GM12865 (cell line): ENCODE data around the gene GCLC.

Source experiments
- DNase-seq: peaks from one replicate; pipeline ENCODE4 v3.0.0; 2010; ENCODE audit warnings: low read depth
- H3K4me3 ChIP-seq: 2 replicates; pipeline ENCODE4 v1.5.1; 2011; ENCODE audit warnings: mild to moderate bottlenecking, low read depth, low read length, control low read depth
- TF ChIP-seq, protein P1 (sequence below): IDR thresholded peaks from 2 replicates; pipeline ENCODE4 v1.5.1; 2011; ENCODE audit warnings: low read length, control low read depth, low read depth, inconsistent platforms; ENCODE audit not compliant: insufficient read depth; ENCODE audit errors: missing control alignments

The GCLC gene

DNA sequence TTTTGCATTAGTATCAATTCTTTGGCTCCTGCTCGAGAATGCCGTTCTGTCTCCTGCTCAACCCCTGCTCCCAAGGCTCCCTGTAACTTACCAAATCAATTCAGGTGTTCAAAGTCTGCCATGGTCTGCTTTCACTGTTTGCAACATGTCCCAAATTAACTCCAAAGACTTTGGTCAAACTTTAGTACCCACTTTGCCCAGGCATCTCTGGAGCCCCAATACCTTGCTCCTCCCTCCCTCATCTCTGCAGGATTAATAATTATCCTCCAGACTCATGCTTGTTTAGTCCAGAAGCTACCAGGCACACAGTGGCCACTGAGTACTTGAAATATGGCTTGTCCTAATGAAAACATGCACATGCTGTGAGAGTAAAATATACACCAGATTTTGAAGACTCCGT is 30.2 kb downstream of the GCLC start:
- DNase-seq, result no peak

DNA sequence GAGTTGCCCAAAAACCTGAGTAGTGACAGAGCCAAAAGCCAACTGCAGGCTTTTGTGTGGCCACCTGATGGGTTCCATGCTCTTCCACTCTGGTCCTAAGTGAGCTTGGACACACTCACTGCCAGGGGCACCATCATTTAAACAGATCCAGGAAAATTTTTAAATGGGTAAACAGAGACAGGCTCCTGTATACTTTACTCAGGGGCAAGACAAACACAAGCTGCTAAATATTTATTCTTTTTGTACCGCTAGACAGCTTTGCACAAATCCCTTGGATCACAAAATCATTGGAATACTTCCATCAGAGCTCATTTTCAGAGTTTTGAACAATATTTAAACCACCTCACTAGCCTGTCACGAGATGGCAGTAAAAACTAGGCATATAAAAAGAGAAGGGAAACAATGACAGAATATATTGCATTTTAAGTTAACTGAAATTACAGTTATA is 31.4 kb downstream of the GCLC start:
- no peak for DNase-seq
- no peak overlapping the region for H3K4me3 ChIP-seq
- TF ChIP-seq, protein P1, sequence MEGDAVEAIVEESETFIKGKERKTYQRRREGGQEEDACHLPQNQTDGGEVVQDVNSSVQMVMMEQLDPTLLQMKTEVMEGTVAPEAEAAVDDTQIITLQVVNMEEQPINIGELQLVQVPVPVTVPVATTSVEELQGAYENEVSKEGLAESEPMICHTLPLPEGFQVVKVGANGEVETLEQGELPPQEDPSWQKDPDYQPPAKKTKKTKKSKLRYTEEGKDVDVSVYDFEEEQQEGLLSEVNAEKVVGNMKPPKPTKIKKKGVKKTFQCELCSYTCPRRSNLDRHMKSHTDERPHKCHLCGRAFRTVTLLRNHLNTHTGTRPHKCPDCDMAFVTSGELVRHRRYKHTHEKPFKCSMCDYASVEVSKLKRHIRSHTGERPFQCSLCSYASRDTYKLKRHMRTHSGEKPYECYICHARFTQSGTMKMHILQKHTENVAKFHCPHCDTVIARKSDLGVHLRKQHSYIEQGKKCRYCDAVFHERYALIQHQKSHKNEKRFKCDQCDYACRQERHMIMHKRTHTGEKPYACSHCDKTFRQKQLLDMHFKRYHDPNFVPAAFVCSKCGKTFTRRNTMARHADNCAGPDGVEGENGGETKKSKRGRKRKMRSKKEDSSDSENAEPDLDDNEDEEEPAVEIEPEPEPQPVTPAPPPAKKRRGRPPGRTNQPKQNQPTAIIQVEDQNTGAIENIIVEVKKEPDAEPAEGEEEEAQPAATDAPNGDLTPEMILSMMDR, result no peak

More for the DNA sequence above, 30.2 kb downstream of the GCLC start:
- TF ChIP-seq, protein P1, result no peak
- no peak overlapping the region for H3K4me3 ChIP-seq

DNA sequence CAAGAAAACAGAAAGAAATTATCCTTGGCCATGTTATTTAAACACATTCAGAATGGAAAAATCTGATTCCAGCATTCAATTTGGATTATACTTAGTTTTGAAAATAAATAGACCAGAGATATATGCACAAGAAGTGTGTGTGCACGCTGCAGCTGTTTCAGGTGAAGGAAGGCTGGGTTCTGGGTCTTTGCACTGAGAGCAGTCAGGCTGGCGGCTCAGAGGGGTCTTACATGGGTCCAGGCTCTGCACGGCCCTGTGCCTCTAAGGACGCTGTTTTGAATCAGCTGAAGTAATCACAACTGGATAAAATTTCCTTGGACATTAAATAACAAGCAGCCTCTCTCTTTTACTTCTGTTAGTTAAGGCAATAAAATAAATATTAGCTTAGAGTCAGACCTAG is 31.8 kb downstream of the GCLC start:
- DNase-seq, result no peak
- no peak overlapping the region for H3K4me3 ChIP-seq
- TF ChIP-seq, protein P1, result no peak

DNA sequence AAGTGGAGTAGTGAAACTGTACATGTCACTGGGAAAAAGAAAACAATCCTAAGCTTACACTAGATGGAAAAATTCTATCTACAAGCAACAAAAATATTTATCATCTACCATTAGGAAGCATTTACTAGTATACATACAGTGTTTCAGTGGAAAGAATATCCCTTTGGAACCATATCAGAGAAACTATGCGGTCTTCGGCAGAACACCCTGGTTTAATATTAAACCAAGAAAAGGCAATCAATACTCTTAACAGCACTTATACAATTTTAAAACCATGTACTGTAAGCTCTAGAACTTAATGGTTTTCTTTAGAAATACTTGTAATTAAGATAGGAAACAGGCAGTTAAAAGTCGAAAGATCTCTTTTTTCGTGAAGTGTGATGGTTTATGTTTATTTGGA is 32.3 kb downstream of the GCLC start:
- no peak overlapping the region for H3K4me3 ChIP-seq
- TF ChIP-seq, protein P1, result no peak
- no peak for DNase-seq

DNA sequence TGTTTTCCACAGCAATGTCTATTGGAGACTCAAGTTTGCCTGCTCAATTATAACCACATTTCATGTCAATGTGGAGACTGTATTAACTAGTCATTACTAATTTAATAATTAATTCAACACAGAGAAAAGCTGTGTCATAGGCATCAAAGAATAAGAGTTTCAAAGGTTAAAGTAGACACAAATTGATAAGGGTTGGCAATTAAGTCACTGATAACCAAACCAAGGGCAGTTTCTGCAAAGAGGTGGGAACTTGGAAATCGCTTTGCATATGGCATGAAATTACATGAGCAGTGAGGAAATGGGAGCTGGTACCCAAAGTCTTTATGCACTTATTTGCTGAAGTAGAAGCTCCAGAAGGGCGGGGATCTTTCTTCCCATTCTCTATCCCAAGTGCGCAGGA is 34.2 kb downstream of the GCLC start:
- no peak for DNase-seq
- TF ChIP-seq, protein P1, result no peak
- H3K4me3 ChIP-seq, result no peak overlapping the region

DNA sequence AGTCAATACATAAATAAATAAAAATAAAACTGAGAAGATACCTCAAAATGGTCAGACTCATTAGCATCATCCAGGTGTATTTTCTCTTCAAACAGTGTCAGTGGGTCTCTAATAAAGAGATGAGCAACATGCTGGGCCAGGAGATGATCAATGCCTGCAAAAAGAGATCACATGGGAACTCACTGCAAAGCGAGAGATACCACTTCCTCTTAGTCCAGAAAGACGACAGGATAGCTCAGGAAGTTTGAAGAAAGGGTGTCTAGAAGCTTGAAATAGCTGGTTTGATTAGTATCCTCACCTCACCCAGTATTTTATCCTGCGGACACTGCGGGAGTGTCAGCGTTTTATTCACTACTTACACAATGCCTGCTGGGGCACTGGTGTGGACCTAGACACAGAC is 38.0 kb downstream of the GCLC start:
- TF ChIP-seq, protein P1, result no peak
- H3K4me3 ChIP-seq, result no peak overlapping the region
- no peak for DNase-seq

DNA sequence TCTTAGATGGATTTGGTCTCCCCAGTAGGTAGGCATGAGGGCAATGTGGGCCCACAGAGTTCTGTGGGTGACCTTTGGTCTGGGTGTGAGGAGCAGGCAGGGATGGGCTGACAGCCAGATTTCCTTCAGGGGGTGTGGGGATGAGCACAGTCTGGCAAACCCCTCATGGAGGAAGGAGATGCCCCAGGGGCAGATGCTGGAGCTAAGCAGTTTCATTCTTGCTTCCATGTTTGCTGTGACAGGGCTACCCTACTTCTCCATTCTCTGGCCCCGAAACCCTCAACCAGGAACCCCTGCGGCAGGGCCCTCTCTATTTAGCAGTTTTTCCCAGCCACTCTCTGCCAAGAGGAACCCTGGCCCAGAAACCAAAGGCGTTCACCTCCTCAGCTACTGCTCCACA is 40.4 kb downstream of the GCLC start:
- no peak overlapping the region for H3K4me3 ChIP-seq
- no peak for DNase-seq
- TF ChIP-seq, protein P1, result no peak
